Activated T-helper 2 cell treated with anti-CD3 and anti-CD28 coated beads, Interferon-gamma antibody, Interleukin-2, Interleukin-4, amounts not matched to agents 10 μg/mL and 5 μg/mL and 100 μg/mL, durations not matched to agents 14 hours and 24 hours and 36 hours (primary cell): ENCODE measurements around the gene CCNT2. TPM values are rescaled to one million over a fixed set of nuclear protein-coding genes. Genes with fewer than 3 reads are reported as not detected.
"Not testable (repeated sequence)": the region's sequence is repeated elsewhere in the genome, so short reads cannot be mapped to it uniquely, and the experiment has no call there.

Source experiments
- DNase-seq: peaks from one replicate; pipeline ENCODE4 v3.0.0; 2021; ENCODE audit warnings: low spot score
- H3K27ac Mint-ChIP-seq: one replicate; pipeline ENCODE4 v1.8.0; 2021; ENCODE audit warnings: mixed read lengths
- H3K27me3 Mint-ChIP-seq: one replicate; pipeline ENCODE4 v1.8.0; 2021; ENCODE audit warnings: low read depth, mixed read lengths
- H3K36me3 Mint-ChIP-seq: one replicate; pipeline ENCODE4 v1.8.0; 2021; ENCODE audit warnings: low read depth, mixed read lengths
- H3K4me1 Mint-ChIP-seq: one replicate; pipeline ENCODE4 v1.8.0; 2021; ENCODE audit warnings: low read depth, mixed read lengths
- H3K4me3 Mint-ChIP-seq: one replicate; pipeline ENCODE4 v1.8.0; 2021; ENCODE audit warnings: low read depth, mild to moderate bottlenecking, moderate library complexity, mixed read lengths
- H3K9me3 Mint-ChIP-seq: one replicate; pipeline ENCODE4 v1.8.0; 2021; ENCODE audit warnings: mixed read lengths
- intact Hi-C: fragments of 100-400 bp; cut with micrococcal nuclease; formaldehyde crosslinking; loops from one replicate; pipeline ENCODE4 v1.15.1; 2023
- total RNA-seq: library from RNA; stranded (reverse); gene quantifications from 2 replicates; pipeline ENCODE4 v1.2.3, GENCODE V29; 2022

The CCNT2 gene
- 39.2 and 41.0 TPM in 2 replicates for total RNA-seq

GRCh38 chr2:134918526-134919340, at the start of gene CCNT2:
Gene CCNT2 (plus strand): TSS chr2:134918822. CDS start chr2:134918855, 33 bp downstream.
- peak within 1 kb of the TSS; percentile 99 for H3K4me3 Mint-ChIP-seq
- H3K9me3 Mint-ChIP-seq: peaks cover under 1% of the 10 kb centered on the region
- peaks cover 3% of the 10 kb centered on the region for H3K27me3 Mint-ChIP-seq
- peaks cover 20% of the 10 kb centered on the region for H3K4me1 Mint-ChIP-seq
- H3K27ac Mint-ChIP-seq: peak within 1 kb of the TSS; percentile 98
- peaks cover 29% of the 10 kb centered on the region for H3K36me3 Mint-ChIP-seq
- DNase-seq: peak; percentile 100
- intact Hi-C loops: loop anchor here (1.0 to 5.0 kb wide), 10 partner anchors 24 to 1199 kb away; partner anchors contain the start of genes CXCR4, MCM6, R3HDM1 and RAB3GAP1

GRCh38 chr2:134869946-134870736, 48.5 kb upstream of the CCNT2 start:
- peaks cover 2% of the 10 kb centered on the region for H3K27me3 Mint-ChIP-seq
- H3K27ac Mint-ChIP-seq: no peak overlapping the region
- H3K36me3 Mint-ChIP-seq: no peaks in the 10 kb centered on the region
- no peak overlapping the region for H3K4me3 Mint-ChIP-seq
- H3K4me1 Mint-ChIP-seq: no peaks in the 10 kb centered on the region
- no peak for DNase-seq
- intact Hi-C loops: no loop called here
- H3K9me3 Mint-ChIP-seq: no peaks in the 10 kb centered on the region

GRCh38 chr2:134873152-134873551, 45.5 kb upstream of the CCNT2 start:
- DNase-seq: no peak
- H3K4me3 Mint-ChIP-seq: no peak overlapping the region

GRCh38 chr2:134875309-134875708, 43.3 kb upstream of the CCNT2 start:
- H3K9me3 Mint-ChIP-seq: no peaks in the 10 kb centered on the region
- intact Hi-C loops: no loop called here
- no peaks in the 10 kb centered on the region for H3K4me1 Mint-ChIP-seq
- H3K4me3 Mint-ChIP-seq: no peak overlapping the region
- H3K27me3 Mint-ChIP-seq: peaks cover 2% of the 10 kb centered on the region
- DNase-seq: no peak
- H3K27ac Mint-ChIP-seq: no peak overlapping the region
- H3K36me3 Mint-ChIP-seq: no peaks in the 10 kb centered on the region

More at GRCh38 chr2:134873152-134873551, 45.5 kb upstream of the CCNT2 start:
- H3K27ac Mint-ChIP-seq: no peak overlapping the region
- no peaks in the 10 kb centered on the region for H3K4me1 Mint-ChIP-seq
- intact Hi-C loops: no loop called here
- H3K9me3 Mint-ChIP-seq: no peaks in the 10 kb centered on the region
- peaks cover 2% of the 10 kb centered on the region for H3K27me3 Mint-ChIP-seq
- H3K36me3 Mint-ChIP-seq: no peaks in the 10 kb centered on the region

- Mint-ChIP-seq H3K27ac (no peak overlapping the region), H3K9me3 (no peaks in the 10 kb centered on the region), H3K27me3 (peaks cover 3% of the 10 kb centered on the region), H3K4me3 (no peak overlapping the region), H3K36me3 (no peaks in the 10 kb centered on the region), H3K4me1 (no peaks in the 10 kb centered on the region)
- DNase-seq: no peak
- intact Hi-C loops: no loop called here
These were observed 35.8 kb upstream of the CCNT2 start for GRCh38 chr2:134882773-134883172.

- Mint-ChIP-seq H3K4me3 (no peak overlapping the region), H3K36me3 (no peaks in the 10 kb centered on the region), H3K27me3 (peaks cover 7% of the 10 kb centered on the region), H3K27ac (no peak overlapping the region), H3K9me3 (no peaks in the 10 kb centered on the region), H3K4me1 (no peaks in the 10 kb centered on the region)
- no peak for DNase-seq
- intact Hi-C loops: no loop called here
These were observed 34.9 kb upstream of the CCNT2 start for GRCh38 chr2:134883552-134884293.

- H3K36me3 Mint-ChIP-seq: no peaks in the 10 kb centered on the region
- no peaks in the 10 kb centered on the region for H3K9me3 Mint-ChIP-seq
- H3K4me3 Mint-ChIP-seq: no peak overlapping the region
- H3K27ac Mint-ChIP-seq: no peak overlapping the region
- intact Hi-C loops: no loop called here
- no peak for DNase-seq
- peaks cover 7% of the 10 kb centered on the region for H3K27me3 Mint-ChIP-seq
- H3K4me1 Mint-ChIP-seq: no peaks in the 10 kb centered on the region
These were observed 34.2 kb upstream of the CCNT2 start for GRCh38 chr2:134884435-134884834.

- H3K4me3 Mint-ChIP-seq: no peak overlapping the region
- intact Hi-C loops: loop anchor here (10.0 kb wide), 1 partner anchor 108 kb away; no protein-coding TSS in a partner anchor
- no peak for DNase-seq
- H3K27me3 Mint-ChIP-seq: peaks cover 32% of the 10 kb centered on the region
- H3K36me3 Mint-ChIP-seq: no peaks in the 10 kb centered on the region
- H3K9me3 Mint-ChIP-seq: no peaks in the 10 kb centered on the region
- H3K27ac Mint-ChIP-seq: no peak overlapping the region
- H3K4me1 Mint-ChIP-seq: no peaks in the 10 kb centered on the region
These were observed 26.2 kb upstream of the CCNT2 start for GRCh38 chr2:134892282-134893035.

- Mint-ChIP-seq H3K4me3 (no peak overlapping the region), H3K27ac (no peak overlapping the region), H3K4me1 (no peaks in the 10 kb centered on the region), H3K9me3 (no peaks in the 10 kb centered on the region), H3K36me3 (no peaks in the 10 kb centered on the region), H3K27me3 (peaks cover 27% of the 10 kb centered on the region)
- intact Hi-C loops: loop anchor here (1.0 to 10.0 kb wide), 3 partner anchors 113 to 781 kb away; no protein-coding TSS in a partner anchor
- DNase-seq: no peak
These were observed 20.7 kb upstream of the CCNT2 start for GRCh38 chr2:134897932-134898331.

- H3K27me3 Mint-ChIP-seq: peaks cover 31% of the 10 kb centered on the region
These were observed 19.4 kb upstream of the CCNT2 start for GRCh38 chr2:134899204-134899603.

GRCh38 chr2:134900151-134900550, 18.5 kb upstream of the CCNT2 start:
- no peaks in the 10 kb centered on the region for H3K4me1 Mint-ChIP-seq
- no peak for DNase-seq
- intact Hi-C loops: no loop called here

More at GRCh38 chr2:134899204-134899603, 19.4 kb upstream of the CCNT2 start:
- no peaks in the 10 kb centered on the region for H3K4me1 Mint-ChIP-seq
- H3K27ac Mint-ChIP-seq: no peak overlapping the region
- no peaks in the 10 kb centered on the region for H3K9me3 Mint-ChIP-seq
- no peak overlapping the region for H3K4me3 Mint-ChIP-seq
- intact Hi-C loops: loop anchor here (5.0 to 10.0 kb wide), 2 partner anchors 114 to 782 kb away; no protein-coding TSS in a partner anchor
- H3K36me3 Mint-ChIP-seq: no peaks in the 10 kb centered on the region
- no peak for DNase-seq

GRCh38 chr2:134903701-134904100, 14.9 kb upstream of the CCNT2 start:
- H3K27ac Mint-ChIP-seq, DNase-seq, intact Hi-C loops, H3K36me3 Mint-ChIP-seq, H3K9me3 Mint-ChIP-seq, H3K4me3 Mint-ChIP-seq: not testable (repeated sequence)
- Mint-ChIP-seq H3K27me3 (peaks cover 23% of the 10 kb centered on the region), H3K4me1 (peaks cover 11% of the 10 kb centered on the region)

More at GRCh38 chr2:134900151-134900550, 18.5 kb upstream of the CCNT2 start:
- Mint-ChIP-seq H3K36me3 (no peaks in the 10 kb centered on the region), H3K27ac (no peak overlapping the region), H3K9me3 (no peaks in the 10 kb centered on the region), H3K27me3 (peaks cover 30% of the 10 kb centered on the region), H3K4me3 (no peak overlapping the region)
